Stimulated activated naive CD8-positive, alpha-beta T cell treated with anti-CD3 and anti-CD28 coated beads, Interleukin-15, Interleukin-2, amounts not matched to agents 100 ng/mL and 50 ng/mL, for 24 hours (primary cell): ENCODE data around the gene ERVV-1.
"Not testable (repeated sequence)": the region's sequence is repeated elsewhere in the genome, so short reads cannot be mapped to it uniquely, and the experiment has no call there.

Experiments
- H3K27ac Mint-ChIP-seq: one replicate; pipeline ENCODE4 v1.8.0; 2021; ENCODE audit warnings: mild to moderate bottlenecking, mixed read lengths
- H3K27me3 Mint-ChIP-seq: one replicate; pipeline ENCODE4 v1.8.0; 2021; ENCODE audit warnings: mixed read lengths
- H3K36me3 Mint-ChIP-seq: one replicate; pipeline ENCODE4 v1.8.0; 2021; ENCODE audit warnings: low read depth, mixed read lengths
- H3K4me1 Mint-ChIP-seq: one replicate; pipeline ENCODE4 v1.8.0; 2021; ENCODE audit warnings: low read depth, mixed read lengths
- H3K4me3 Mint-ChIP-seq: one replicate; pipeline ENCODE4 v1.8.0; 2021; ENCODE audit warnings: mild to moderate bottlenecking, mixed read lengths
- H3K9me3 Mint-ChIP-seq: one replicate; pipeline ENCODE4 v1.8.0; 2021; ENCODE audit warnings: mixed read lengths

Gene ERVV-1

DNA sequence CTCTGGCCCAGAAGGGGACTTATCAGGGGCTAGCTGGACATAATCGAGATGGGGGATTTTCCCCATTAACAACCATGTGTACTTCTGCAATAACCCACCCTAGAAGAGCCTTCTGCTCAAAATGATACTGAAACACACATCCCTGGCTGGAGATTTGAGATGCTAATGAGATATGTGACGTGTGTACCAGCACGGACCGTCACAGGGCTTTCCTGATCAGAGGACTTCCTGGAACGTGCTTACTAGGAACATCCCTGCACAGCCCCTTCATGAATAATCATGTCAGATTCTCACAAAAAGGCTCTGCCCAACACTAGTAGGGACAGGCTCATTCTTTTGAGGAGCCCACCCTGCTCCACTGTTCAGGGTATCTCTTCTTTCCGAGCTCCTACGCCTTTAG is 6.5 kb upstream of the ERVV-1 start:
- H3K4me3 Mint-ChIP-seq, result no peak overlapping the region
- no peaks in the 10 kb centered on the region for H3K4me1 Mint-ChIP-seq

GRCh38 chr19:53007606-53008005 is 6.1 kb upstream of the ERVV-1 start:
- no peak overlapping the region for H3K4me3 Mint-ChIP-seq

More for the DNA sequence above, 6.5 kb upstream of the ERVV-1 start:
- H3K27me3 Mint-ChIP-seq, result peaks cover 5% of the 10 kb centered on the region
- H3K27ac Mint-ChIP-seq, result no peak overlapping the region
- H3K9me3 Mint-ChIP-seq, result peaks cover 18% of the 10 kb centered on the region
- H3K36me3 Mint-ChIP-seq, result no peaks in the 10 kb centered on the region

DNA sequence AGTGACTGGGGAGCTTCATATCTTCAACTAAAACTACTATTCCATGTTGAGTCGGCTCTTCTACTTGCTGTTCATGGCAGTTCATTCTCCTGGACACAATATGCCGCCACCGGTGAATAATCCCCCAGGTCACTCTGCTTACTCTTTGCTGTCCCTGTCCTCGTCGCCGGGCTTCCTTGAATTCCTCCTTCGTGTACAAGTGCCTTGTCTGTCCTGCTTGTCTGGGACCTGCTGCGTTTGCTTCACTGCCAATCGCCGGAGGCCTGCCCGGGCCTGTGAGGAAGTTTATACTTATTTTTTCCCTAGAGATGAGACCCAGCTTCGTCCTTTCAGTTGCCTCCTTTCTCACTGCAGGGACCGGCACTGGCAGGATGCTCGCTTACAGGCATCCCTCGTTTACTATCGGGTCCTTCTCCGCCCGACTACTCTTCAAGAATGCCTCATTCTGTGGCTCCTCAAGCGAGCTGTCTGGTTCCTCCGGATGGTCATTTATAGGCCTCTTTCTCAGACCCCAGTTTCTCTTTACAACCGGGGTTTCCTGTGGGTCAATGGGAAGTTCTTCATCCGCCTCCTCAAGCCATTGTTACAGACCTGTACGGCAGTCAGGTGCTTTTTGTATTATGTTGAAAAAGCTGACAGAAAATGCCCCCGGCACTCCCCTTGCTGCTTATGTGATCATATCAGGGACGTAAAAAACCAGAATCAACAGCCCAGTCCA is 5.5 kb upstream of the ERVV-1 start:
- Mint-ChIP-seq H3K36me3 (no peaks in the 10 kb centered on the region), H3K4me3 (no peak overlapping the region), H3K4me1 (no peaks in the 10 kb centered on the region), H3K9me3 (peaks cover 20% of the 10 kb centered on the region), H3K27ac (no peak overlapping the region), H3K27me3 (peaks cover 5% of the 10 kb centered on the region)

More at GRCh38 chr19:53007606-53008005, 6.1 kb upstream of the ERVV-1 start:
- Mint-ChIP-seq H3K4me1 (no peaks in the 10 kb centered on the region), H3K9me3 (peaks cover 18% of the 10 kb centered on the region), H3K27me3 (peaks cover 5% of the 10 kb centered on the region), H3K27ac (no peak overlapping the region), H3K36me3 (no peaks in the 10 kb centered on the region)

DNA sequence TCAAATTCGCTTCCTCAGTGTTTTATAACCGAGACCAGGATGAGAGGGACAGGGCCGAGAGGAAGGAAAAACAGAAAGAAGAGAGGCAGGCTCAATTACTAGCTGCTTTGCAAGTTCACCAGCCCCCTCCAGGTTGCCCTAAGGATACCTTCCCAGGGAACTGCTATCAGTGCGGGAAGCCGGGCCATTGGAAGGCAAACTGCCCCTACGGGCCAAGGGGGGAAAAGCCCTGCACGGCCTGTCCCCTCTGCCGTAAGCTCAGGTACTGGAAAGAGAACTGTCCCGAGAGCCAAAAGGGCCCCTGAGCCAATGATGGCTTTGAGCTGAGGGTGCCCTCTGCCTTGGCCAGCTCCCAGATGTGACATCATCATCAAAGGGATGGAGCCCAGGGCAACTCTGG is 3.2 kb upstream of the ERVV-1 start:
- H3K9me3 Mint-ChIP-seq, result peaks cover 30% of the 10 kb centered on the region
- no peaks in the 10 kb centered on the region for H3K4me1 Mint-ChIP-seq
- peaks cover 5% of the 10 kb centered on the region for H3K27me3 Mint-ChIP-seq
- H3K27ac Mint-ChIP-seq, result no peak overlapping the region
- no peak overlapping the region for H3K4me3 Mint-ChIP-seq
- H3K36me3 Mint-ChIP-seq, result no peaks in the 10 kb centered on the region

GRCh38 chr19:53012006-53012405 is 1.7 kb upstream of the ERVV-1 start:
- peaks cover 34% of the 10 kb centered on the region for H3K9me3 Mint-ChIP-seq
- no peak overlapping the region for H3K4me3 Mint-ChIP-seq
- H3K27me3 Mint-ChIP-seq, result peaks cover 5% of the 10 kb centered on the region
- H3K27ac Mint-ChIP-seq, result no peak overlapping the region
- no peaks in the 10 kb centered on the region for H3K36me3 Mint-ChIP-seq
- no peaks in the 10 kb centered on the region for H3K4me1 Mint-ChIP-seq

DNA sequence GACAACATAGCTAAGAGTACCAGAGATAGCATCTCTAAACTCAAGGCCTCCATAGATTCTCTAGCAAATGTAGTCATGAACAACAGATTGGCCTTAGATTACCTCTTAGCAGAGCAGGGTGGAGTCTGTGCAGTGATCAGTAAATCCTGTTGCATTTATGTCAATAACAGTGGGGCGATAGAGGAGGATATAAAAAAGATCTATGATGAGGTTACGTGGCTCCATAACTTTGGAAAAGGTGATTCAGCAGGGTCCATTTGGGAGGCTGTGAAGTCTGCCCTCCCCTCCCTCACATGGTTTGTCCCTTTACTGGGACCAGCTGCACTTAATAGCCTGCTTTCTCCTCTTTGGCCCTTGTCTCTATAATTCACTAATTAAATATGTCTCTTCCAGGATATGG is 1.4 kb downstream of the ERVV-1 start:
- H3K27me3 Mint-ChIP-seq, result peaks cover 5% of the 10 kb centered on the region
- H3K4me1 Mint-ChIP-seq, result no peaks in the 10 kb centered on the region
- peaks cover 6% of the 10 kb centered on the region for H3K36me3 Mint-ChIP-seq
- H3K27ac Mint-ChIP-seq, result no peak overlapping the region
- H3K4me3 Mint-ChIP-seq, result no peak overlapping the region
- peaks cover 52% of the 10 kb centered on the region for H3K9me3 Mint-ChIP-seq

GRCh38 chr19:53015730-53016129 is 2.0 kb downstream of the ERVV-1 start:
- no peak overlapping the region for H3K27ac Mint-ChIP-seq
- peaks cover 57% of the 10 kb centered on the region for H3K9me3 Mint-ChIP-seq
- peaks cover 12% of the 10 kb centered on the region for H3K36me3 Mint-ChIP-seq
- H3K4me1 Mint-ChIP-seq, result no peaks in the 10 kb centered on the region
- no peak overlapping the region for H3K4me3 Mint-ChIP-seq
- H3K27me3 Mint-ChIP-seq, result peaks cover 5% of the 10 kb centered on the region

GRCh38 chr19:53019684-53020083 is 6.0 kb downstream of the ERVV-1 start:
- H3K36me3 Mint-ChIP-seq, result peaks cover 26% of the 10 kb centered on the region
- H3K9me3 Mint-ChIP-seq, result peaks cover 57% of the 10 kb centered on the region
- H3K27ac Mint-ChIP-seq, result no peak overlapping the region
- no peaks in the 10 kb centered on the region for H3K27me3 Mint-ChIP-seq
- H3K4me3 Mint-ChIP-seq, result no peak overlapping the region
- H3K4me1 Mint-ChIP-seq, result no peaks in the 10 kb centered on the region

GRCh38 chr19:53028306-53028705 is 14.6 kb downstream of the ERVV-1 start:
- peaks cover 26% of the 10 kb centered on the region for H3K36me3 Mint-ChIP-seq
- not testable (repeated sequence) for H3K27ac Mint-ChIP-seq, H3K4me3 Mint-ChIP-seq, H3K27me3 Mint-ChIP-seq, H3K4me1 Mint-ChIP-seq
- peaks cover 50% of the 10 kb centered on the region for H3K9me3 Mint-ChIP-seq

DNA sequence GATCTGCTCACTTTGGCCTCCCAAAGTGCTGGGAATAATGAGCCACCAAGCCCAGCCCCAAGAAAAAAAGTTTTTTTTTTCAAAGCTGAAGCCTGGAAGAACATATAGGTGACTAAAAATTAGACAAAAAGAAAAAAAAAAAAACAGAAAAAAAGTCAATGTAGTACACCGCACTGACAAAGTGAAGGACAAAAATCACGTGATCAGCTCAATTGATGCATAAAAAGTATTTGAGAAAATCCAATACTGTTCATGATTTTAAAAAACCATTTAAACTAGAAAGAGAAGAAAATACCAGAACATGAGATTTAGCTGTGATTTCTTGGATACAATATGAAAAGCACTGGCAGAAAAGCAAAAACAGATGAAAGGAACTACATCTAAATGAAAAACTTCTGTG is 20.3 kb downstream of the ERVV-1 start:
- H3K27me3 Mint-ChIP-seq, result peaks cover 25% of the 10 kb centered on the region
- peaks cover 40% of the 10 kb centered on the region for H3K36me3 Mint-ChIP-seq
- H3K4me1 Mint-ChIP-seq, result peaks cover 4% of the 10 kb centered on the region
- no peak overlapping the region for H3K27ac Mint-ChIP-seq
- H3K9me3 Mint-ChIP-seq, result peaks cover 60% of the 10 kb centered on the region
- no peak overlapping the region for H3K4me3 Mint-ChIP-seq

GRCh38 chr19:53034948-53035675 is 21.4 kb downstream of the ERVV-1 start:
- Mint-ChIP-seq H3K27me3 (peaks cover 33% of the 10 kb centered on the region), H3K4me1 (peaks cover 4% of the 10 kb centered on the region), H3K27ac (no peak overlapping the region), H3K9me3 (peaks cover 59% of the 10 kb centered on the region), H3K4me3 (no peak overlapping the region), H3K36me3 (peaks cover 42% of the 10 kb centered on the region)

- peaks cover 44% of the 10 kb centered on the region for H3K36me3 Mint-ChIP-seq
- H3K9me3 Mint-ChIP-seq, result peaks cover 57% of the 10 kb centered on the region
- H3K4me3 Mint-ChIP-seq, result peak overlapping the region; percentile 11
- H3K4me1 Mint-ChIP-seq, result peaks cover 4% of the 10 kb centered on the region
- H3K27me3 Mint-ChIP-seq, result peaks cover 38% of the 10 kb centered on the region
- no peak overlapping the region for H3K27ac Mint-ChIP-seq
Measured at GRCh38 chr19:53037101-53038097, 23.7 kb downstream of the ERVV-1 start.

DNA sequence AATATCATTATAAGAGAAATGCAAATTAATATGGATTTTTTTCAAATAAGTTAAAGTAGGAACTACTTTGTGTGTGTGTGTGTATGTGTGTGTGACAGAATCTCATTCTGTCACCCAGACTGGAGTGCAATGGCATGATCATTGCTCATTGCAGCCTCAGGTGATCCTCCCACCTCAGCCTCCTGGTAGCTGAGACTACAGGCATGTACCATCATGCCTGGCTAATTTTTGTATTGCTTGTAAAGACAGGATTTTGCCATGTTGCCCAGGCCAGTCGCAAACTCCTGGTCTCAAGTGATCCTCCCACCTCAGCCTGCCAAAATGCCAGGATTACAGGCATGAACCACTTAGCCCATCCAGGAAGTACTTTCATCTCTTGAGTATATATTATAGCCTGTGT is 27.6 kb downstream of the ERVV-1 start:
- H3K4me3 Mint-ChIP-seq, result no peak overlapping the region
- H3K4me1 Mint-ChIP-seq, result peaks cover 4% of the 10 kb centered on the region
- H3K9me3 Mint-ChIP-seq, result peaks cover 47% of the 10 kb centered on the region
- peaks cover 34% of the 10 kb centered on the region for H3K27me3 Mint-ChIP-seq
- peaks cover 33% of the 10 kb centered on the region for H3K36me3 Mint-ChIP-seq
- H3K27ac Mint-ChIP-seq, result no peak overlapping the region

GRCh38 chr19:53045536-53045935 is 31.8 kb downstream of the ERVV-1 start:
- H3K27ac Mint-ChIP-seq, result no peak overlapping the region
- H3K36me3 Mint-ChIP-seq, result peaks cover 20% of the 10 kb centered on the region
- H3K27me3 Mint-ChIP-seq, result peaks cover 4% of the 10 kb centered on the region
- H3K4me3 Mint-ChIP-seq, result no peak overlapping the region
- H3K4me1 Mint-ChIP-seq, result no peaks in the 10 kb centered on the region
- peaks cover 37% of the 10 kb centered on the region for H3K9me3 Mint-ChIP-seq

DNA sequence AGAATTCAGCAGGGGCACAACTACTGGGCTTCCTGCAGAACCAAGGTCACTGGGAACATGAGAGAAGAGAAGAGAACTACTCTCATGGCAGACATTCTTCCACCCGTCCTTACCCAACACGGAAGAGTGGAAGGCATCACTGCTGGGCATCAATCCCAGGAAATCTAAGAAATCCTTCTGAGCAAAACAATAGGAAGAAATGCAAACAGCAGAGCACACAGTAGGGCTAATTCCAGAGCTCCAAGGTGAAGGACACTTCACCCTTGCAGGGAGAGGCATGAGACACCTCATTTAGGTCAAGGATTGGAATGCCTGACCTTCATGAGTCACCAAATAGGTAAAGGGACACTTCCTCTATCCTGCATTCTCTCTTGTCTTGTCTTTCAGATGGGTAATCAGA is 33.7 kb downstream of the ERVV-1 start:
- no peaks in the 10 kb centered on the region for H3K27me3 Mint-ChIP-seq
- H3K4me1 Mint-ChIP-seq, result no peaks in the 10 kb centered on the region
- peaks cover 12% of the 10 kb centered on the region for H3K36me3 Mint-ChIP-seq
- H3K27ac Mint-ChIP-seq, result no peak overlapping the region
- H3K9me3 Mint-ChIP-seq, result peaks cover 33% of the 10 kb centered on the region
- H3K4me3 Mint-ChIP-seq, result no peak overlapping the region
